PC-9 (cell line): Measurements from ENCODE around the gene MARS1. TPM values are rescaled to one million over a fixed set of nuclear protein-coding genes. Genes with fewer than 3 reads are reported as not detected.

ENCODE experiments used
- BruUV-seq: library from RNA; stranded (reverse); fragments of 400-500 nt; replicated peaks from 2 replicates; lab custom pipeline; 2021; lab: Mats Ljungman, UMichigan
- CTCF ChIA-PET: fragments of 300-600 bp; sonication (Branson Sonifier 250); formaldehyde crosslinking; loops from one replicate; lab custom pipeline; 2022; ENCODE audit warnings: antibody characterized with exemption; lab: Charles Lee
- POLR2A ChIA-PET: fragments of 300-600 bp; sonication (Branson Sonifier 250); formaldehyde crosslinking; loops from one replicate; lab custom pipeline; 2022; ENCODE audit warnings: antibody characterized with exemption; ENCODE audit not compliant: unreplicated experiment; lab: Charles Lee
- DNase-seq, 2 experiments: peaks; one replicate each; pipeline versions ENCODE4 v3.0.0 to v3.0.0-alpha.2; 2015 to 2022; ENCODE audit warnings: mixed read lengths in 1 of 2
- H2AFZ ChIP-seq: fragments of 200-600 bp; sonication (generic); 2 replicates; pipeline ENCODE4 v1.8.1; 2017; ENCODE audit warnings: antibody characterized with exemption
- H3F3A ChIP-seq: fragments of 200-600 bp; sonication (generic); 2 replicates; pipeline ENCODE4 v1.8.1; 2017; ENCODE audit warnings: antibody characterized with exemption, mild to moderate bottlenecking, low read depth; ENCODE audit not compliant: insufficient read depth
- H3K27ac ChIP-seq: fragments of 200-600 bp; sonication (generic); 2 replicates; pipeline ENCODE4 v1.6.1; 2016; ENCODE audit warnings: mixed run types
- H3K27me3 ChIP-seq: fragments of 200-600 bp; sonication (generic); 2 replicates; pipeline ENCODE4 v1.6.1; 2016; ENCODE audit warnings: low read depth, mixed run types; ENCODE audit not compliant: insufficient read depth
- H3K36me3 ChIP-seq: fragments of 200-600 bp; sonication (generic); 2 replicates; pipeline ENCODE4 v1.6.1; 2016; ENCODE audit warnings: low read depth, mixed run types
- H3K4me1 ChIP-seq: fragments of 200-600 bp; sonication (generic); replicated peaks from 2 replicates; pipeline ENCODE4 v1.6.1; 2016; ENCODE audit warnings: mixed run types; ENCODE audit not compliant: insufficient read depth
- H3K4me2 ChIP-seq: fragments of 200-600 bp; sonication (generic); 2 replicates; pipeline ENCODE4 v1.6.1; 2017; ENCODE audit warnings: mixed run types
- H3K4me3 ChIP-seq: fragments of 200-600 bp; sonication (generic); 2 replicates; pipeline ENCODE4 v1.6.1; 2016; ENCODE audit warnings: mixed run types
- H3K79me2 ChIP-seq: fragments of 200-600 bp; sonication (generic); 2 replicates; pipeline ENCODE4 v1.6.1; 2017; ENCODE audit warnings: low read depth, mixed run types
- H3K9me2 ChIP-seq: fragments of 200-600 bp; sonication (generic); 2 replicates; pipeline ENCODE4 v1.8.1; 2017; ENCODE audit warnings: mild to moderate bottlenecking; ENCODE audit not compliant: insufficient read depth
- H3K9me3 ChIP-seq: fragments of 200-600 bp; sonication (generic); 2 replicates; pipeline ENCODE4 v1.8.1; 2016; ENCODE audit warnings: low read depth; ENCODE audit not compliant: insufficient read depth
- H4K20me1 ChIP-seq: fragments of 200-600 bp; sonication (generic); 2 replicates; pipeline ENCODE4 v1.8.1; 2017; ENCODE audit not compliant: insufficient read depth
- EZH2 ChIP-seq: fragments of 200-600 bp; sonication (generic); IDR thresholded peaks from 2 replicates; pipeline ENCODE4 v1.8.0; 2017; ENCODE audit warnings: antibody characterized with exemption, low read depth
- intact Hi-C: fragments of 100-400 bp; cut with micrococcal nuclease; formaldehyde crosslinking; loops from one replicate; pipeline ENCODE4 v1.10.0; 2022; ENCODE audit not compliant: unreplicated experiment
- total RNA-seq: library from RNA; stranded (reverse); gene quantifications from 2 replicates; pipeline ENCODE4 v1.2.3, GENCODE V29; 2021
- TF ChIP-seq, protein P1 (sequence below): fragments of 200-600 bp; sonication (generic); conservative IDR thresholded peaks from 2 replicates; pipeline ENCODE4 v1.6.1; 2017; ENCODE audit warnings: mixed run types, antibody characterized with exemption, mild to moderate bottlenecking, moderate library complexity

MARS1 gene
- total RNA-seq, 1 experiment from 2014 or later = 307 TPM

DNA sequence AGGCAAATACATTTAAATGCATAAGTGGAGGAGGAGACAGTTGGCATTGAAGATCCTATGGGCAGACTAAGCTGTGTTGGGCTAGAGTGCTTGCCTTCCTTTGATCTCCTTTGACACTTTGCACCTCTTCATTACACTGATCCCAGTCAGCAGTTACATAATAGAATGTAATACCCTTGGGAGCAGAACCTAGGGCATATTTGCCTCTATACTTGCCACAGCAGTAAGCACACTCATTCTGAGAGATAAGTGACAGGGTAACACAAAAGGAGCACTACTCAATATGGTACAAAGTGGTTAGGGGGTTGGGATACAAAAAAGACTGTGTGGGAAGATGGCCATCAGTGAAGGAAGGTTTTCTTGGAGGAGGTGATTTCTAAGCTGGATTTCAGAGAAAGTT is 9.0 kb downstream of the MARS1 start:
- no peaks in the 10 kb centered on the region for H3K4me1 ChIP-seq
- H3F3A ChIP-seq = peaks cover 17% of the 10 kb centered on the region; the same call in 1 of the 2 replicates
- H3K27me3 ChIP-seq = no peaks in the 10 kb centered on the region
- H3K27ac ChIP-seq = no peak overlapping the region
- no peaks in the 10 kb centered on the region for H3K9me3 ChIP-seq
- DNase-seq = no peak
- TF ChIP-seq, protein P1, sequence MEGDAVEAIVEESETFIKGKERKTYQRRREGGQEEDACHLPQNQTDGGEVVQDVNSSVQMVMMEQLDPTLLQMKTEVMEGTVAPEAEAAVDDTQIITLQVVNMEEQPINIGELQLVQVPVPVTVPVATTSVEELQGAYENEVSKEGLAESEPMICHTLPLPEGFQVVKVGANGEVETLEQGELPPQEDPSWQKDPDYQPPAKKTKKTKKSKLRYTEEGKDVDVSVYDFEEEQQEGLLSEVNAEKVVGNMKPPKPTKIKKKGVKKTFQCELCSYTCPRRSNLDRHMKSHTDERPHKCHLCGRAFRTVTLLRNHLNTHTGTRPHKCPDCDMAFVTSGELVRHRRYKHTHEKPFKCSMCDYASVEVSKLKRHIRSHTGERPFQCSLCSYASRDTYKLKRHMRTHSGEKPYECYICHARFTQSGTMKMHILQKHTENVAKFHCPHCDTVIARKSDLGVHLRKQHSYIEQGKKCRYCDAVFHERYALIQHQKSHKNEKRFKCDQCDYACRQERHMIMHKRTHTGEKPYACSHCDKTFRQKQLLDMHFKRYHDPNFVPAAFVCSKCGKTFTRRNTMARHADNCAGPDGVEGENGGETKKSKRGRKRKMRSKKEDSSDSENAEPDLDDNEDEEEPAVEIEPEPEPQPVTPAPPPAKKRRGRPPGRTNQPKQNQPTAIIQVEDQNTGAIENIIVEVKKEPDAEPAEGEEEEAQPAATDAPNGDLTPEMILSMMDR = no peak
- TF ChIP-seq EZH2 = no peak
- H4K20me1 ChIP-seq = peaks cover 63% of the 10 kb centered on the region
- no peak overlapping the region for H2AFZ ChIP-seq
- intact Hi-C loops = no loop called here
- CTCF ChIA-PET = no interaction called here
- POLR2A ChIA-PET = interaction anchor here (0.7 kb wide), 1 partner anchor 21 kb away, joined by 4 read pairs; no protein-coding TSS in a partner anchor
- no peak overlapping the region for H3K4me3 ChIP-seq
- BruUV-seq = no TSS peak
- no peak overlapping the region for H3K4me2 ChIP-seq
- H3K36me3 ChIP-seq = peaks cover 43% of the 10 kb centered on the region
- no peaks in the 10 kb centered on the region for H3K9me2 ChIP-seq
- H3K79me2 ChIP-seq = peaks cover 8% of the 10 kb centered on the region; the same call in 1 of the 2 replicates

- no peaks in the 10 kb centered on the region for H3K4me1 ChIP-seq
- ChIA-PET CTCF (interaction anchor here (0.6 kb wide), 1 partner anchor 26 kb away, joined by 4 read pairs; no protein-coding TSS in a partner anchor), POLR2A (interaction anchor here (0.7 kb wide), 1 partner anchor 20 kb away, joined by 4 read pairs; no protein-coding TSS in a partner anchor)
- 0 out of 2 replicates have a peak, but pooled peaks cover 8% of the 10 kb centered on the region for H3K79me2 ChIP-seq
- H3K27ac ChIP-seq = no peak overlapping the region
- no peak overlapping the region for H3K4me3 ChIP-seq
- H2AFZ ChIP-seq = no peak overlapping the region
- H3K36me3 ChIP-seq = peaks cover 44% of the 10 kb centered on the region
- TF ChIP-seq, protein P1 = no peak
- no peak for TF ChIP-seq EZH2
- intact Hi-C loops = no loop called here
- H3F3A ChIP-seq = peaks cover 14% of the 10 kb centered on the region; the same call in 1 of the 2 replicates
- H3K9me3 ChIP-seq = no peaks in the 10 kb centered on the region
- peaks cover 63% of the 10 kb centered on the region for H4K20me1 ChIP-seq
- H3K9me2 ChIP-seq = no peaks in the 10 kb centered on the region
- no peak for DNase-seq
- H3K4me2 ChIP-seq = no peak overlapping the region
- BruUV-seq = no TSS peak
- H3K27me3 ChIP-seq = no peaks in the 10 kb centered on the region
Measured at GRCh38 chr12:57497223-57498131, 9.6 kb downstream of the MARS1 start.

DNA sequence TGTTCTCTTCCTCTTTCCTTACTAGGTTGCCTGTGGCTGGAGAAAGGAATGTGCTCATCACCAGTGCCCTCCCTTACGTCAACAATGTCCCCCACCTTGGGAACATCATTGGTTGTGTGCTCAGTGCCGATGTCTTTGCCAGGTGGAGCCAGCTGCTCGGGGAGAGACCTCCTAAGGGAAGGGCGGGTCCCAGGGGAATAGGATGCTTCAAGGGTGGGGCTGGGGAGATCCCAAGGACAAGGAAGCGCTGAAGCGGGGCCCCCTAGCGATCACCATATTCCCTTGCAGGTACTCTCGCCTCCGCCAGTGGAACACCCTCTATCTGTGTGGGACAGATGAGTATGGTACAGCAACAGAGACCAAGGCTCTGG is 10.2 kb downstream of the MARS1 start:
- Histone ChIP-seq H3K79me2 (0 out of 2 replicates have a peak, but pooled peaks cover 4% of the 10 kb centered on the region), H4K20me1 (peaks cover 57% of the 10 kb centered on the region), H3K4me2 (no peak overlapping the region), H3K9me2 (no peaks in the 10 kb centered on the region), H3K4me3 (no peak overlapping the region), H3K4me1 (no peaks in the 10 kb centered on the region), H3K9me3 (no peaks in the 10 kb centered on the region), H3K27me3 (no peaks in the 10 kb centered on the region), H3K36me3 (peaks cover 44% of the 10 kb centered on the region), H3F3A (peaks cover 9% of the 10 kb centered on the region; the same call in 1 of the 2 replicates), H2AFZ (no peak overlapping the region), H3K27ac (no peak overlapping the region)
- no peak for DNase-seq
- no TSS peak for BruUV-seq
- TF ChIP-seq, protein P1 = no peak
- TF ChIP-seq EZH2 = no peak
- POLR2A ChIA-PET = no interaction called here
- intact Hi-C loops = no loop called here
- CTCF ChIA-PET = interaction anchor here (0.6 kb wide), 1 partner anchor 27 kb away, joined by 4 read pairs; no protein-coding TSS in a partner anchor
